Measurements from ENCODE around the gene KIF11. TPM values are rescaled to one million over a fixed set of nuclear protein-coding genes. Genes with fewer than 3 reads are reported as not detected.

KIF11 gene
- total RNA-seq, 6 donors from 2014 or later, result under 0.01 to 2.4 (median 1.6) TPM

DNA sequence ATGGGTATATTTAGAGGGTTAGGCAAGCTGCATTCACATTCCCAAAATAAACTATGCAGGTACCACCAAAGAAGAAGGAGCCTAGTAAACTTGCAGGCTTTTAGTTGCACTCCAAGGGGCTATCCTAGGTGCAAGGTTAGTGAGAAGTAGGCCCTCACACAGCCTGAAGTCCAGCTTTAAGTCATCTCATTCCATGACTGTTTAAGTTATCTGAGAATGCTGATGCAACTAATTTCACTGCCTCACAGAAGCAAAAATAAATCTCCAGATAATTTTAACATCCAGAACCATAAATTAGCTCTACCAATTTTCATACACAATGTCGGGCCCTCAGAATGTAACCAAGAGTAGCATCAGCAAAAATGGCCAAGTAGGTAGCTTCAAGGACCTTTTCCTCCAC, 62.5 kb downstream of the KIF11 start:
- Histone ChIP-seq H3K27ac (no peak overlapping the region), H3K4me3 (no peak overlapping the region), H3K27me3 (no peaks in the 10 kb centered on the region), H3K9me3 (no peaks in the 10 kb centered on the region), H3K36me3 (no peaks in the 10 kb centered on the region), H3K4me1 (no peaks in the 10 kb centered on the region)
- TF ChIP-seq, protein P1, sequence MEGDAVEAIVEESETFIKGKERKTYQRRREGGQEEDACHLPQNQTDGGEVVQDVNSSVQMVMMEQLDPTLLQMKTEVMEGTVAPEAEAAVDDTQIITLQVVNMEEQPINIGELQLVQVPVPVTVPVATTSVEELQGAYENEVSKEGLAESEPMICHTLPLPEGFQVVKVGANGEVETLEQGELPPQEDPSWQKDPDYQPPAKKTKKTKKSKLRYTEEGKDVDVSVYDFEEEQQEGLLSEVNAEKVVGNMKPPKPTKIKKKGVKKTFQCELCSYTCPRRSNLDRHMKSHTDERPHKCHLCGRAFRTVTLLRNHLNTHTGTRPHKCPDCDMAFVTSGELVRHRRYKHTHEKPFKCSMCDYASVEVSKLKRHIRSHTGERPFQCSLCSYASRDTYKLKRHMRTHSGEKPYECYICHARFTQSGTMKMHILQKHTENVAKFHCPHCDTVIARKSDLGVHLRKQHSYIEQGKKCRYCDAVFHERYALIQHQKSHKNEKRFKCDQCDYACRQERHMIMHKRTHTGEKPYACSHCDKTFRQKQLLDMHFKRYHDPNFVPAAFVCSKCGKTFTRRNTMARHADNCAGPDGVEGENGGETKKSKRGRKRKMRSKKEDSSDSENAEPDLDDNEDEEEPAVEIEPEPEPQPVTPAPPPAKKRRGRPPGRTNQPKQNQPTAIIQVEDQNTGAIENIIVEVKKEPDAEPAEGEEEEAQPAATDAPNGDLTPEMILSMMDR (IDR thresholded peaks at IDR 0.05), result no peak
- TF ChIP-seq POLR2A (IDR thresholded peaks at IDR 0.05) (no peak), POLR2AphosphoS5 (IDR thresholded peaks at IDR 0.05) (no peak), EP300 (IDR thresholded peaks at IDR 0.05) (no peak)
- 91 to 96% methylated on average over 1 of the region's 1 CpG for WGBS, 2 donors
- no peak for DNase-seq
- ATAC-seq (ENCODE audit: low FRiP score in 2 of 2), result no peak

DNA sequence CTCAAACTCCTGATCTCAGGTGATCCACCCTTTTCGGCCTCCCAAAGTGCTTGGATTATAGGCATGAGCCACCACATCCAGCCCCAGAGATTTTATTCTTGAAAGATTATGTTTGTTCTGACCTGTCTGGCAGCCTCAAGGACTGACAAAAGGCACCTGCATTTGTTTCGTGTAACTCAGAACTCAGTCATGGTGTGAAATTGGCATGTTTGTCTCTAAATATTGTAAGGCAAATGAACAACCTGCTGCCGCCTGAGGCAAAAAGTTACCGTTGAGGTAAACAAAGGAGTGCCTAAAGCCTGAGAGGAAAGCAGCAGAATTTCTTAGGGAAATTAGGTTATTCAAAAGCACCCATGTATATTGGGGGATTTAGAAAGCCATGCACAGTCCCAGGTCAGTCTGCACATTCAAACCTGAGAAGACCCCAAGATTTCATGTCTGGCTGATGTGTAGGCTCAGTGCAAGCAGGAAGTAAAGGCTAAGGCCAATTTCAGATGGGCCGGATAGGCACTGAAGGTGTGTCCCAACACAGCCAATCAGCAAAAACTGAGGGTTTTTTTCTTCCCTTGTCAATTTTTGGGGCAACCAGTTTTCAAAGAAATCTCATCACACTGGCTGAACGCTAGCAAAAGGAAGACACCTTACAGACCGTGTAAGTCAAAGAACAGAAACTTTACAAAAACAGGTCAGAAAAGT, 63.5 kb downstream of the KIF11 start:
- Histone ChIP-seq H3K4me3 (no peak overlapping the region), H3K27me3 (no peaks in the 10 kb centered on the region), H3K9me3 (no peaks in the 10 kb centered on the region), H3K4me1 (no peaks in the 10 kb centered on the region), H3K27ac (no peak overlapping the region), H3K36me3 (no peaks in the 10 kb centered on the region)
- WGBS, 2 donors, result 84 to 93% methylated on average over 7 of the region's 7 CpGs
- DNase-seq, result no peak
- no peak for ATAC-seq (ENCODE audit: low FRiP score in 2 of 2)
- TF ChIP-seq POLR2AphosphoS5 (IDR thresholded peaks at IDR 0.05) (no peak), EP300 (IDR thresholded peaks at IDR 0.05) (no peak), POLR2A (IDR thresholded peaks at IDR 0.05) (no peak)
- TF ChIP-seq, protein P1 (IDR thresholded peaks at IDR 0.05), result no peak

DNA sequence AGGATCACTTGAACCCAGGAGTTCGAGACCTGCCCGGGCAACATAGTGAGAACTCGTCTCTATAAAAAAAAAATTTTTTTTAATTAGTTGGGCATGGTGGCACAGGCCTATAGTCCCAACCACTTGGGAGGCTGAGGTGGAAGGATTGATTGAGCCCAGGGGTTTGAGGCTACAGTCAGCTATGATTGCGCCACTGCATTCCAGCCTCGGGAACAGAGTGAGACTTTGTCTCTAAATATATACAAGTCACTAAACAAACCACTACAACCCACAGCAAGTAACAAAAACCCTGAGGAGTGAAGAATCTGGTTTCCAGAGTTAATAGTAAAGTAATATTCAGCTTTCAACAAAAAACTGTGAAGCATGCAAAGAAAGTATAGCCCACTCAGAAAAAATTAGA, 64.1 kb downstream of the KIF11 start:
- Histone ChIP-seq H3K9me3 (peaks cover 0 to 4% (median 2%) of the 10 kb centered on the region in 4 donors), H3K4me1 (no peaks in the 10 kb centered on the region), H3K27me3 (no peaks in the 10 kb centered on the region), H3K27ac (no peak overlapping the region), H3K4me3 (no peak overlapping the region), H3K36me3 (no peaks in the 10 kb centered on the region)
- TF ChIP-seq POLR2A (IDR thresholded peaks at IDR 0.05) (no peak), EP300 (IDR thresholded peaks at IDR 0.05) (no peak), POLR2AphosphoS5 (IDR thresholded peaks at IDR 0.05) (no peak)
- TF ChIP-seq, protein P1 (IDR thresholded peaks at IDR 0.05), result no peak
- DNase-seq, result no peak
- ATAC-seq (ENCODE audit: low FRiP score in 2 of 2), result no peak
- 86 to 90% methylated on average over 5 of the region's 5 CpGs for WGBS, 2 donors

DNA sequence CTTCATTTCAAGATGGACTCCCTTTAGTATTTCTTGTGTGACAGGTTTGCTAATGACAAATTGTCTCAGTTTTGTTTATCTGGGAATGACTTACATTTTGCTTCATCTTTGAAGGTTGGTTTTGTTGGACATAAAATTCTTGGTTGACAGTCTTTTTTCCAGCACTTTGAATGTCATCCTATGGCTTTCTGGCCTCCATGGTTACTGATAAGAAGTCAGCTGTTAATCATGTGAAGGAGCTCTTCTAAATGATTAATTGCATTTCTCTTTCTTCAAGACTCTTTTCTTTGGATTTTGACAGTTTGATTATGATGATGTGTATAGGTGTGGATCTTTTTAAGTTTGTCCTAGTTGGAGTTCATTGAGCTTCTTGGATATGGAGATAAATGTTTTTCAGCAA, 69.9 kb downstream of the KIF11 start:
- ATAC-seq (ENCODE audit: low FRiP score in 2 of 2) (no peak), DNase-seq (no peak)
- H3K4me1 ChIP-seq, result no peaks in the 10 kb centered on the region
- no peak overlapping the region for H3K4me3 ChIP-seq
- no peaks in the 10 kb centered on the region for H3K36me3 ChIP-seq
- peaks cover 0 to 27% (median 7%) of the 10 kb centered on the region in 4 donors for H3K9me3 ChIP-seq
- H3K27ac ChIP-seq, result no peak overlapping the region
- TF ChIP-seq POLR2AphosphoS5 (IDR thresholded peaks at IDR 0.05) (no peak), EP300 (IDR thresholded peaks at IDR 0.05) (no peak), POLR2A (IDR thresholded peaks at IDR 0.05) (no peak)
- TF ChIP-seq, protein P1 (IDR thresholded peaks at IDR 0.05), result no peak
- no peaks in the 10 kb centered on the region for H3K27me3 ChIP-seq

DNA sequence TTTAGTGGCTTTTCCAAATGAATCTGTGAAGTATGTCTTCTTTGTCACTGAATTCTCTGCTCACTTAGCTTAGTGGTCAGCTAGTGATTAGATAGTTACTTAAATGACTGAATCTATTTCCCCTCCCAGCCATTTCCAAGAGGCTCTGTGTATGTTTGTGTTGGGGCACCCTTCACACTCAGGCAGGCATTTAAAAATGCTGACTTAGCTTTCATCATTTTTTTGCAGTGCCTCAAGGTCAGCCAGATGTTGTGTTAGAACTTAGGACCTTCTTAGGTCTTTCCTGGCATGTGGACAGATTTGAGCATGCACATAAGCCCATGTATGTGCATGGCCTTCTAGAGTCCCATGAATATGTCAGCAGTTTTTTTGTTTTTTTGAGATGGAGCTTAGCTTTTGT, 71.4 kb downstream of the KIF11 start:
- TF ChIP-seq POLR2AphosphoS5 (IDR thresholded peaks at IDR 0.05), result no peak
- no peak for TF ChIP-seq POLR2A (IDR thresholded peaks at IDR 0.05)
- no peak for TF ChIP-seq EP300 (IDR thresholded peaks at IDR 0.05)
- TF ChIP-seq, protein P1 (IDR thresholded peaks at IDR 0.05), result no peak
- Histone ChIP-seq H3K4me1 (no peaks in the 10 kb centered on the region), H3K9me3 (peaks cover 0 to 27% (median 7%) of the 10 kb centered on the region in 4 donors), H3K36me3 (no peaks in the 10 kb centered on the region), H3K27ac (no peak overlapping the region), H3K27me3 (no peaks in the 10 kb centered on the region), H3K4me3 (no peak overlapping the region)
- DNase-seq (no peak), ATAC-seq (ENCODE audit: low FRiP score in 2 of 2) (no peak)

All from upper lobe of left lung (tissue), 6 donors.